Measurements from ENCODE around the gene SPNS2.

The SPNS2 gene

GRCh38 chr17:4520060-4520893 is 21.6 kb downstream of the SPNS2 start:
- DNase-seq (ENCODE audit: low read depth in 2 of 2) = no peak

- DNase-seq (ENCODE audit: low read depth in 2 of 2) = no peak
Measured at GRCh38 chr17:4520894-4521600, 22.4 kb downstream of the SPNS2 start.

DNA sequence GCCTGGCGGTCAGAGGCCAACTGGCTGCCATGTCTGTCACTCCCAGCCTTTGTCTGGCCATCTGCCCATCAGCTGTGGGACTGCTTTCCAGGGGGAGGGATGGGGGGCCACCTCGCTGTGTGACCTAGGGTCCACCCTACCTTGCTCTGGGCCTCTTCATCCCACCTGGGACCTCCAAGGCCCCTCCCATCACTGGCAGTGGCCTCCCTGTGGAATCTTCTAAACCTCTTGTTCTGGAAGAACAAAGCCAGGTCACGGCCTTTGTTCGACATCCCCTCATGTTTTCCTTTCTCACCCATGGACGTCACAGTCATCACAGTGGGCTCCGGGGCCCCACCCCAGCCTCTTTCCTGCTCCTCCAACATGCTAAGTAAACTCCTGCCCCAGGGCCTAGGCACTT is 24.0 kb downstream of the SPNS2 start:
- no peak for DNase-seq (ENCODE audit: low read depth in 2 of 2)

GRCh38 chr17:4523946-4524345 is 25.3 kb downstream of the SPNS2 start:
- no peak for DNase-seq (ENCODE audit: low read depth in 2 of 2)

DNA sequence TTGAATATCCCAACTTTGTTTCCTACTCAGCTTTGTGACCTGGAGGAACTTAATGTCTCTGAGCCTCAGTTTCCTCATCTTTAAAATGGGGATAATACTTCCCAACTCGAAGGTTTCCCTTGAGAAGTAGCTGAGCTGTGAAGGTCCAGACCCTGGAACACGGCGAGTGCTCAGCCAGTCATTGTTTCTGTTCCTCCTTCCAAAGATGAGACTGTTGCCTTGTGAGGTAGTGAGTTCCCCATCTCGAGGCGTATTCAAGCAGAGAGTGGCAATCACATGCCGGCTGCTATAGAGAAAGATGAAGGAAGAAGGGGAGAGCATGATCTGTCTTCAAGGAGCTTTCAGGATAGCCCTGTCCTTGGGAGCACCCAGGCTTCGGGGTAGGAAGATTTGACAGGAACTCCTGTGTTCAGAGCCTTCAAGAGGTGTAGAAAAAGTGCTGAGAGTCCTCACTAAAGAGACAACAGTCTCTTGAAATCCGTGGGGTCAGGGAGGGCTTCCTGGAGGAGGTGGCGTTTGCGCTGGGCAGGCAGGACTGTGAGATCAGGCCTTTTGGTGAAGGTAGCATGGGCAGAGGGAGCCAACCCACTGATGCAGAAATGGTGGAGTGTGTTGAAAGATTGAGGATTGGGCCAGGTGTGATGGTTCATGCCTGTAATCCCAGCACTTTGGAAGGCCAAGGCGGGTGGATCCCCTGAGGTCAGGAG is 27.2 kb downstream of the SPNS2 start:
- no peak for DNase-seq (ENCODE audit: low read depth in 2 of 2)

- no peak for DNase-seq (ENCODE audit: low read depth in 2 of 2)
Measured at GRCh38 chr17:4527134-4527533, 28.5 kb downstream of the SPNS2 start.

DNA sequence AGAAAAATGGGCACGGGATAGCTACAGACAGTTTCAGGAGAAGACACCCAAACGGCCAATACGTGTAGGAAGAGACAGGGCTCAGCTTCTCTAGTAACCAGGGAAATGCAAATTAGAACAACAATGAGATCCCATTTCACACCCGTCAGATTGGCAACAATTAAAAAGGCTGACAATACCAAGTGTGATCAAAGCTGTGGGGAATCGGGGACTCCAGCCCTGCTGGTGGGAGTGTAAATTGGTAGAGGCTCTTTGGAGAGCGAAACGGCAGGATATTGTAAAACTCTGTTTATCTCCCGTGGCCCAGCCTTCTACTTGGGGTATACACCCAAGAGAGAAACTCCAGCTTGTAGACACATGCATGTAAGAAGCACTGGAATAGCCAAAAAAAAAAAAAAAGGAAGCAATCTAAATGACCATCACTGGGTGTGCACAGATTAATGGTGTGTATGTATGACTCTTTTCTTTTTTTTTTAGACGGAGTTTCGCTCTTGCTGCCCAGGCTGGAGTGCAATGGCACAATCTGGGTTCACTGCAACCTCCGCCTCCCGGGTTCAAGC is 29.0 kb downstream of the SPNS2 start:
- no peak for DNase-seq (ENCODE audit: low read depth in 2 of 2)

DNA sequence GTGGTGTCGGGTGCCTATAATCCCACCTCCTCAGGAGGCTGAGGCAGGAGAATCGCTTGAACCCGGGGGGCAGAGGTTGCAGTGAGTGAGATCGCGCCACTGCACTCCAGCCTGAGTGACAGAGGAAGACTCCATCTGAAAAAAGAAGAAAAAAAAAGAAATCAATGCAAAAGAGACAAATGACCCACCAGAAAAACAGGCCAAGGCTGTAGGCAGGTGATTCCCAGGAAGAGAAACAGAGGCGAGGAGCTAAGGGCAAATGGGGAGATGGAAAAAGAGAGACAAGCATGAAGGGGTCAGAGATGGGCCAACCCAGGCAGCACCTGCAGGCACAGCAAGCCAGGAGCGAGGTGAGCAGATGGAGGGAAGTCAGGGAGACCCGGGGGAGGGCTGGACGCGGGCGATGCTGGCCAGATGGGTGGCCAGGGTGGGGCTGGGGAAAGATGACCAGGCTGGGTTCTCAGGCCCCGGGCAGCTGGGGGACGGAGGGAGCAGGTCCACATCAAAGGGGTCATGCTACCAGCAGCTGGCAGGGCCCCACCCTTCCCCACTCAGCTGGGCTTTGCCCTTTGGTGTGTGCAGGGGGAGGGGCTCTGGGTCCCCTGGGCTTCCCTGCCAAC is 31.0 kb downstream of the SPNS2 start:
- no peak for DNase-seq (ENCODE audit: low read depth in 2 of 2)

DNA sequence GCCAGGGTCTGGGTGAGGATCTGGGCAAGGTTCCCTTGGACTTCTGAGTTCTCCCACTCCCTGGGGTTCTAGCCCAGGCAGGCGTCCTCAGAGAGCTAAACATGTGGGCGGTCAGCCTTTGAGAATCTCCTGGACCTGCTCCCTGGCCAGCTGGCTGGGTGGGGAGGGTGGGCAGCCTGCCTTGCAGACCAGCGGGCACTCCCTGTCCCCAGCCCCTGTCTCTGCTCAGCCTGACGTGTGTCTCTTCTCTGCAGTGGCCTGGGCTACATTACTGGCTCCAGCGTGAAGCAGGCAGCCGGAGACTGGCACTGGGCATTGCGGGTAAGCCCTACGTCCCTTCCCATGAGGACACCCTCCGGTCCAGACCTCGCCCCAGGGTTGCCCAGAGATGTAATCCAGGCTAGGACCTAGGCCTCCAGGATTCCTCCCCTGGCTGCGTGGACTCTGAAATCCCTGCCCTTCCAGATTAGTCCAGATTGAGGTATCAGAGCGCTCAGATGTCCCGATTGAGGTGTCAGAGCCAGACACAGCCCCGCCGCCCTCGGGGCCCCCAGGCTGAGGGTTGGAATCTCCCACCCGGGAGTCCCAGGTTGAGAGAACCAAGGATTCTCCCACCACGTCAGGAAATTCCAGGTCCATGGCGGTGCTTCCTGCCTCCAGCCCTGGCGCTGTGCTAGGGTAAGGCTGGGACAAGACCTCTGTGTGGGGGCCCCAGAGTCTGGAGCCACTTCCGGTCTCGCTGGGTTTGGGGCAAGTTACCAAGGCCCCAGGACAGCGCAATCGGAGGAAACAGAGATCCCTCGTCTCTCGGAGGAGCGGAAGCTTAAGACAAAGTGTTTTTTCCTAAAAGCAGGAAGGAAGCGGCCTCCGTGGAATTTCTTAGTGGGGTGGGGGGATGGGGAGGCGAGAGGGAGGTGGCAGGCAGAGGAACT is 32.4 kb downstream of the SPNS2 start:
- DNase-seq (ENCODE audit: low read depth in 2 of 2) = no peak

DNA sequence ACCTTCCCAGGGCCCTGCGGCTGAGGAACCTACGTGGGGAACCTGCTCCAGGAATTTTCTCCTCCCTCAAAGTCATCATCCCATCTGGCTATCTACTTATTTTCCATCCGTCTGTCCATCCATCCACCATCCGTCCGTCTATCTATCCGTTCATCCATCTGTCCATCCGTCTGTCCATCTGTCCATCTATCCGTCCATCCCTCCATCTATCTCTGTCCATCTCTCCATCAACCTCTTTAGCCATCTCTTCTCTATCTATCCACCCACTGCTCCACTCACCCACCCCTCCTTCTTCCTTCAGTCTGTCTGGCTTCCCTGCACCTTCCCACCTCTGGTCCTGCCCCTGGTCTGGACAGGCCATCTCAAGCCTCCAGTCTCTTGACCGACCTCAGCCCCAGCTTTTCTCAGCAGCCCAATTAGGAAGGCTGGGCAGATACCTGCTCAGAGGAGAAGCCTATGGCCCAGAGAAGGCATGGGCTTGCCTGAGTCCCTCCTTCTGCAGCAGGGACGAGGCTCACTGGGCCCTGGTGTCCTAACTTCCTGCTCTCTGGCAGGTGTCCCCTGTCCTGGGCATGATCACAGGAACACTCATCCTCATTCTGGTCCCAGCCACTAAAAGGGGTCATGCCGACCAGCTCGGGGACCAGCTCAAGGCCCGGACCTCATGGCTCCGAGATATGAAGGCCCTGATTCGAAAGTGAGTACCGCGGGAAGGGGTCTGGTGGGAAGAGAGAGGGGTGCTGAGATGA is 33.5 kb downstream of the SPNS2 start:
- DNase-seq (ENCODE audit: low read depth in 2 of 2) = no peak

- DNase-seq (ENCODE audit: low read depth in 2 of 2) = no peak
Measured at GRCh38 chr17:4532860-4533522, 34.3 kb downstream of the SPNS2 start.

DNA sequence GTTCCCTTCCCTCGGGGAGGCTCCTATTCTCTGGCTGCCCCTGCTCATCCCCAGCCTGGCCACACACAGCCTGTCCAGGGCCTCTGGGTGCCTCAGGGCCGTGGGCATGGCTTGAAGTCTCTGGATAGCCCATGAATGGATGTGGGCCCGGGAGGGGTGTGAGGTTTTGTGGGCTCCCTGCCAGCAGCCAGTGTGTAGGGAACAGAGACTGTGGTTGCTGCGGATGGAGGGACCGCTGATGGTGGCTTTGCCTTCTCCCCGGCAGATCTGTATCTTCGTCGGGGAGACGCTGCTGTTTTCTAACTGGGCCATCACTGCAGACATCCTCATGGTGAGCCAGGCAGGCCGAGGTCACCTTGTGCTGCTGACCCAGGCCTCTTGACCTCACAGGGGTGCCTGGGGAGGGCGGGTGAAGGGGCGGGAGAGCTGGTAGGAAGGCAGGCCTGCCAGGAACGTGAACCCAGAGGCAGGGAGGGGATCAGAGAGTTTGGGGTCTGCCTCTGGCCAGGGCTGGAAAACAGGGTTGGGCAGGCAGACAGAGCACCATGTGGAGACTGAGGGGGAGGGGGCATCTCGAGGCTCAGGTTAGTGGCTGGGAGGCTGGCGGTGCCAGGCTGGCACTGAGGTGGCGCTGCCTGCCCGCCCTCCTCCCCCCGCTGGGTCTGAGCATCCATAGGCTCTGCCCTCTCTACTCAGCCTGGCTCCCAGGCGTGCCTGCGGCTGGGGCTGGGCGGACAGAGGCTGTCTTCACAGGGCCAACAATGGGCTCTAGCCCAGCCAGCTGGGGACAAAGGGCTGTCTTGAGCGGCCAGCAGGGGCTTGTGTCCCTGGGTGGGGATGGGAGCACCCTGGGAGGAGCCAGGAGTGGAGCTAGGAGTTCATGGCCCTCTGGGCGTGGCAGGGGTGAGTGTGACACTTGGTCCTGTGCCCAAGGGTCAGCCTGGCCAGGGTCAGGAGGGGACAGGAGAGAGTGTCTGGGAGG is 35.1 kb downstream of the SPNS2 start:
- DNase-seq (ENCODE audit: low read depth in 2 of 2) = no peak

- no peak for DNase-seq (ENCODE audit: low read depth in 2 of 2)
Measured at GRCh38 chr17:4534515-4534914, 35.8 kb downstream of the SPNS2 start.

GRCh38 chr17:4534928-4535666 is 36.4 kb downstream of the SPNS2 start:
- DNase-seq (ENCODE audit: low read depth in 2 of 2) = no peak

GRCh38 chr17:4535667-4536258 is 37.1 kb downstream of the SPNS2 start:
- DNase-seq (ENCODE audit: low read depth in 2 of 2) = no peak

GRCh38 chr17:4536259-4536741 is 37.6 kb downstream of the SPNS2 start:
- no peak for DNase-seq (ENCODE audit: low read depth in 2 of 2)
